SK-N-SH treated with all-trans-retinoic acid at 6 μM for 48 hours (cell line): ENCODE data around the gene ZCCHC24.

Experiments
- ATAC-seq: fragments of 200-7000 bp; cut with Tn5 transposase; 3 replicates; pipeline ENCODE4 v1.9.1; 2020; ENCODE audit warnings: mild to moderate bottlenecking, moderate library complexity
- ARNTL ChIP-seq: fragments of 450-650 bp; formaldehyde crosslinking; IDR thresholded peaks from 2 replicates; pipeline ENCODE4 v1.5.0; 2020; ENCODE audit warnings: low read depth, mild to moderate bottlenecking, moderate library complexity, borderline replicate concordance
- CSDC2 ChIP-seq: fragments of 250-450 bp; sonication (Bioruptor Pico); IDR thresholded peaks from 2 replicates; pipeline ENCODE4 v1.5.0; 2020; ENCODE audit warnings: mild to moderate bottlenecking, moderate library complexity
- CSRNP3 ChIP-seq: fragments of 250-450 bp; sonication (Bioruptor Pico); IDR thresholded peaks from 2 replicates; pipeline ENCODE4 v1.5.1; 2021; ENCODE audit warnings: mild to moderate bottlenecking, moderate library complexity
- ESRRG ChIP-seq: fragments of 250-450 bp; sonication (Bioruptor Pico); IDR thresholded peaks from 2 replicates; pipeline ENCODE4 v1.6.1; 2021; ENCODE audit warnings: mild to moderate bottlenecking
- ISL1 ChIP-seq: fragments of 250-450 bp; sonication (Bioruptor Pico); IDR thresholded peaks from 2 replicates; pipeline ENCODE4 v2.1.2; 2022; ENCODE audit warnings: mild to moderate bottlenecking, moderate library complexity
- OSR1 ChIP-seq: fragments of 250-450 bp; sonication (Bioruptor Pico); IDR thresholded peaks from 2 replicates; pipeline ENCODE4 v1.8.0; 2022; ENCODE audit warnings: moderate library complexity, mild to moderate bottlenecking, inconsistent platforms
- PATZ1 ChIP-seq: fragments of 250-450 bp; sonication (Bioruptor Pico); IDR thresholded peaks from 2 replicates; pipeline ENCODE4 v1.8.0; 2020; ENCODE audit warnings: mild to moderate bottlenecking, moderate library complexity, borderline replicate concordance
- POU6F1 ChIP-seq: fragments of 250-450 bp; sonication (Bioruptor Pico); IDR thresholded peaks from 2 replicates; pipeline ENCODE4 v1.8.0; 2021; ENCODE audit warnings: low read depth, mild to moderate bottlenecking, moderate library complexity, borderline replicate concordance
- PPARA ChIP-seq: fragments of 250-450 bp; sonication (Bioruptor Pico); IDR thresholded peaks from 2 replicates; pipeline ENCODE4 v1.5.0; 2020; ENCODE audit warnings: mild to moderate bottlenecking, borderline replicate concordance
- RARB ChIP-seq: fragments of 250-450 bp; sonication (Bioruptor Pico); IDR thresholded peaks from 2 replicates; pipeline ENCODE4 v1.8.0; 2021; ENCODE audit warnings: mild to moderate bottlenecking, moderate library complexity
- SNAI2 ChIP-seq: fragments of 250-450 bp; sonication (Bioruptor Pico); IDR thresholded peaks from 2 replicates; pipeline ENCODE4 v1.5.0; 2020; ENCODE audit warnings: mild to moderate bottlenecking, moderate library complexity
- TOX ChIP-seq: fragments of 250-450 bp; sonication (Bioruptor Pico); IDR thresholded peaks from 2 replicates; pipeline ENCODE4 v1.8.0; 2021; ENCODE audit warnings: mild to moderate bottlenecking, moderate library complexity, borderline replicate concordance
- ZC3H10 ChIP-seq: fragments of 250-450 bp; sonication (Bioruptor Pico); IDR thresholded peaks from 2 replicates; pipeline ENCODE4 v1.5.1; 2021; ENCODE audit warnings: mild to moderate bottlenecking, moderate library complexity
- ZNF565 ChIP-seq: fragments of 450-650 bp; formaldehyde crosslinking; conservative IDR thresholded peaks from 2 replicates; pipeline ENCODE4 v1.5.0; 2020; ENCODE audit warnings: low read depth, mild to moderate bottlenecking, moderate library complexity
- ZNF70 ChIP-seq: fragments of 450-650 bp; formaldehyde crosslinking; IDR thresholded peaks from 2 replicates; pipeline ENCODE4 v1.5.0; 2020; ENCODE audit warnings: mild to moderate bottlenecking, moderate library complexity
- ZNF8 ChIP-seq: fragments of 450-650 bp; formaldehyde crosslinking; IDR thresholded peaks from 2 replicates; pipeline ENCODE4 v1.5.0; 2020; ENCODE audit warnings: mild to moderate bottlenecking, moderate library complexity
- TF ChIP-seq, protein P1 (sequence below): fragments of 250-450 bp; sonication (Bioruptor Pico); IDR thresholded peaks from 2 replicates; pipeline ENCODE4 v1.5.1; 2020; ENCODE audit warnings: low read depth, mild to moderate bottlenecking, moderate library complexity
- TF ChIP-seq, protein P2 (sequence below): fragments of 250-450 bp; sonication (Bioruptor Pico); IDR thresholded peaks from 2 replicates; pipeline ENCODE4 v1.5.0; 2020; ENCODE audit warnings: mild to moderate bottlenecking, moderate library complexity

The ZCCHC24 gene

GRCh38 chr10:79468015-79468560 is 22.7 kb upstream of the ZCCHC24 start:
- TF ChIP-seq OSR1: no peak
- TF ChIP-seq POU6F1 (CRISPR knock-in tag): no peak
- TF ChIP-seq ZNF8: no peak
- TF ChIP-seq, protein P1, sequence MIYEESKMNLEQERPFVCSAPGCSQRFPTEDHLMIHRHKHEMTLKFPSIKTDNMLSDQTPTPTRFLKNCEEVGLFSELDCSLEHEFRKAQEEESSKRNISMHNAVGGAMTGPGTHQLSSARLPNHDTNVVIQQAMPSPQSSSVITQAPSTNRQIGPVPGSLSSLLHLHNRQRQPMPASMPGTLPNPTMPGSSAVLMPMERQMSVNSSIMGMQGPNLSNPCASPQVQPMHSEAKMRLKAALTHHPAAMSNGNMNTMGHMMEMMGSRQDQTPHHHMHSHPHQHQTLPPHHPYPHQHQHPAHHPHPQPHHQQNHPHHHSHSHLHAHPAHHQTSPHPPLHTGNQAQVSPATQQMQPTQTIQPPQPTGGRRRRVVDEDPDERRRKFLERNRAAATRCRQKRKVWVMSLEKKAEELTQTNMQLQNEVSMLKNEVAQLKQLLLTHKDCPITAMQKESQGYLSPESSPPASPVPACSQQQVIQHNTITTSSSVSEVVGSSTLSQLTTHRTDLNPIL (CRISPR knock-in tag): no peak
- no peak for TF ChIP-seq ZC3H10 (CRISPR knock-in tag)
- no peak for TF ChIP-seq ISL1 (CRISPR knock-in tag)
- no peak for TF ChIP-seq PPARA (CRISPR knock-in tag)
- ATAC-seq: peak; percentile 9; the same call in 2 of the 3 replicates

DNA sequence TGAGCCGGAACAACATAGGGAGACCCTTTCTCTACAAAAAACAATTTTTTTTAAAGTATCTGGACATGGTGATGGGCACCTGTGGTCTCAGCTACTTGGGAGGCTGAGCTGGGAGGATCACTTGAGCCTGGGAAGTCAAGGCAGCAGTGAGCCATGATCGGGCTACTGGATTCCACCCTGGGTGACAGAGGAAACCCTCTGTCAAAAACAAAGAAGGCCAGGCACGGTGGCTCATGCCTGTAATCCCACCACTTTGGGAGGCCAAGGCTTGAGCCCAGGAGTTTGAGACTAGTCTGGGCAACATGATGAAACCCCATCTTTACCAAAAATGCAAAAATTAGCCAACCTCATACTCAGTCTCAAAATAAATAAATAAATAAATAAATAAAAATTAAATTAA is 19.9 kb upstream of the ZCCHC24 start:
- TF ChIP-seq ZNF8 (no peak), PPARA (CRISPR knock-in tag) (no peak), POU6F1 (CRISPR knock-in tag) (no peak)
- no peak for ATAC-seq

- TF ChIP-seq RARB (CRISPR knock-in tag) (no peak), ARNTL (no peak), PPARA (CRISPR knock-in tag) (no peak), SNAI2 (no peak), ISL1 (CRISPR knock-in tag) (no peak), ZC3H10 (CRISPR knock-in tag) (no peak), OSR1 (no peak), ZNF70 (no peak), ZNF8 (no peak), ESRRG (no peak), POU6F1 (CRISPR knock-in tag) (no peak), PATZ1 (CRISPR knock-in tag) (no peak), CSDC2 (CRISPR knock-in tag) (no peak), TOX (CRISPR knock-in tag) (no peak), CSRNP3 (CRISPR knock-in tag) (no peak), ZNF565 (no peak)
- TF ChIP-seq, protein P2, sequence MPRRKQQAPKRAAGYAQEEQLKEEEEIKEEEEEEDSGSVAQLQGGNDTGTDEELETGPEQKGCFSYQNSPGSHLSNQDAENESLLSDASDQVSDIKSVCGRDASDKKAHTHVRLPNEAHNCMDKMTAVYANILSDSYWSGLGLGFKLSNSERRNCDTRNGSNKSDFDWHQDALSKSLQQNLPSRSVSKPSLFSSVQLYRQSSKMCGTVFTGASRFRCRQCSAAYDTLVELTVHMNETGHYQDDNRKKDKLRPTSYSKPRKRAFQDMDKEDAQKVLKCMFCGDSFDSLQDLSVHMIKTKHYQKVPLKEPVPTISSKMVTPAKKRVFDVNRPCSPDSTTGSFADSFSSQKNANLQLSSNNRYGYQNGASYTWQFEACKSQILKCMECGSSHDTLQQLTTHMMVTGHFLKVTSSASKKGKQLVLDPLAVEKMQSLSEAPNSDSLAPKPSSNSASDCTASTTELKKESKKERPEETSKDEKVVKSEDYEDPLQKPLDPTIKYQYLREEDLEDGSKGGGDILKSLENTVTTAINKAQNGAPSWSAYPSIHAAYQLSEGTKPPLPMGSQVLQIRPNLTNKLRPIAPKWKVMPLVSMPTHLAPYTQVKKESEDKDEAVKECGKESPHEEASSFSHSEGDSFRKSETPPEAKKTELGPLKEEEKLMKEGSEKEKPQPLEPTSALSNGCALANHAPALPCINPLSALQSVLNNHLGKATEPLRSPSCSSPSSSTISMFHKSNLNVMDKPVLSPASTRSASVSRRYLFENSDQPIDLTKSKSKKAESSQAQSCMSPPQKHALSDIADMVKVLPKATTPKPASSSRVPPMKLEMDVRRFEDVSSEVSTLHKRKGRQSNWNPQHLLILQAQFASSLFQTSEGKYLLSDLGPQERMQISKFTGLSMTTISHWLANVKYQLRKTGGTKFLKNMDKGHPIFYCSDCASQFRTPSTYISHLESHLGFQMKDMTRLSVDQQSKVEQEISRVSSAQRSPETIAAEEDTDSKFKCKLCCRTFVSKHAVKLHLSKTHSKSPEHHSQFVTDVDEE (CRISPR knock-in tag): no peak
- TF ChIP-seq, all 23 proteins: peak for 0
- ATAC-seq: no peak
Observed at GRCh38 chr10:79463578-79464496, 18.4 kb upstream of the ZCCHC24 start.
